ENCODE data around the gene ST6GALNAC6. TPM values are rescaled to one million over a fixed set of nuclear protein-coding genes. Genes with fewer than 3 reads are reported as not detected.

The ST6GALNAC6 gene
- total and polyA plus RNA-seq, 2 of the 8 experiments (the other 6 are each of a cell fraction or from before 2014, with no cell fraction given) = 43.7 to 64.4 TPM

GRCh38 chr9:127873886-127874285 is 25.5 kb downstream of the ST6GALNAC6 start (continued):
- TF ChIP-seq ATF3 (IDR thresholded peaks at IDR 0.05; ENCODE audit: insufficient read depth, low read depth, low read length) = no peak
- TF ChIP-seq MAFK (IDR thresholded peaks at IDR 0.05; ENCODE audit: low read depth, low read length) = no peak
- TF ChIP-seq TAF7 (optimal IDR thresholded peaks at IDR 0.05; ENCODE audit: borderline replicate concordance, low read depth, low read length) = no peak
- no peak for TF ChIP-seq JUND (IDR thresholded peaks at IDR 0.05; ENCODE audit: low read length)
